ENCODE measurements around the gene CBARP.

GRCh38 chr19:1237027-1237659, 662 bp downstream of the CBARP start:
- no peak for TF ChIP-seq YY1 (IDR thresholded peaks at IDR 0.05; ENCODE audit: extremely low read depth, insufficient replicate concordance, low read depth, low read length)
- no peak for TF ChIP-seq CTCF (IDR thresholded peaks at IDR 0.05 in 2 of 3, conservative IDR thresholded peaks at IDR 0.05 in 1 of 3; ENCODE audit: borderline replicate concordance in 1 of 3, insufficient read depth in 1 of 3, low read depth in 2 of 3, low read length in 2 of 3)
- TF ChIP-seq EGR1 (IDR thresholded peaks at IDR 0.05; ENCODE audit: low read depth), result no peak; the same call in 1 of the 2 replicates
- no peak for TF ChIP-seq SP1 (IDR thresholded peaks at IDR 0.05; ENCODE audit: low read depth)
- TF ChIP-seq ZNF274 (IDR thresholded peaks at IDR 0.05; ENCODE audit: low read depth, low read length), result no peak
- TF ChIP-seq POLR2AphosphoS5 (IDR thresholded peaks at IDR 0.05; ENCODE audit: low read depth, low read length), result no peak; the same call in none of the 2 replicates
